T follicular helper cell (primary cell): ENCODE data around the gene OBSL1.
A peak's percentile ranks its signal among the peaks of the same experiment; 100 is the strongest.

Experiments
- DNase-seq: peaks from one replicate; pipeline ENCODE4 v3.0.0-alpha.2; 2020; ENCODE audit warnings: low read depth

OBSL1 gene

GRCh38 chr2:219548990-219549389, 22.3 kb downstream of the OBSL1 start:
- no peak for DNase-seq

DNA sequence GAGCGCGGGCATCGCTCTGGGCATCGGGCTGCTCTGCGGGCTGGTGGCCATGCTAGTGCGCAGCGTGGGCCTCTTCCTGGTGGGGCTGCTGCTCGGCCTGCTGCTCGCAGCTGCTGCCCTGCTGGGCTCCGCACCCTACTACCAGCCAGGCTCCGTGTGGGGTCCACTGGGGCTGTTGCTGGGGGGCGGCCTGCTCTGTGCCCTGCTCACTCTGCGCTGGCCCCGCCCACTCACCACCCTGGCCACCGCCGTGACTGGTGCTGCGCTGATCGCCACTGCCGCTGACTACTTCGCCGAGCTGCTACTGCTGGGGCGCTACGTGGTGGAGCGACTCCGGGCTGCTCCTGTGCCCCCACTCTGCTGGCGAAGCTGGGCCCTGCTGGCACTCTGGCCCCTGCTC, 23.7 kb downstream of the OBSL1 start:
- no peak for DNase-seq

- DNase-seq: no peak
These were observed 25.4 kb downstream of the OBSL1 start for GRCh38 chr2:219545943-219546352.

- DNase-seq: no peak
These were observed 25.9 kb downstream of the OBSL1 start for GRCh38 chr2:219545295-219545942.

- no peak for DNase-seq
These were observed 26.8 kb downstream of the OBSL1 start for GRCh38 chr2:219544567-219544966.

DNA sequence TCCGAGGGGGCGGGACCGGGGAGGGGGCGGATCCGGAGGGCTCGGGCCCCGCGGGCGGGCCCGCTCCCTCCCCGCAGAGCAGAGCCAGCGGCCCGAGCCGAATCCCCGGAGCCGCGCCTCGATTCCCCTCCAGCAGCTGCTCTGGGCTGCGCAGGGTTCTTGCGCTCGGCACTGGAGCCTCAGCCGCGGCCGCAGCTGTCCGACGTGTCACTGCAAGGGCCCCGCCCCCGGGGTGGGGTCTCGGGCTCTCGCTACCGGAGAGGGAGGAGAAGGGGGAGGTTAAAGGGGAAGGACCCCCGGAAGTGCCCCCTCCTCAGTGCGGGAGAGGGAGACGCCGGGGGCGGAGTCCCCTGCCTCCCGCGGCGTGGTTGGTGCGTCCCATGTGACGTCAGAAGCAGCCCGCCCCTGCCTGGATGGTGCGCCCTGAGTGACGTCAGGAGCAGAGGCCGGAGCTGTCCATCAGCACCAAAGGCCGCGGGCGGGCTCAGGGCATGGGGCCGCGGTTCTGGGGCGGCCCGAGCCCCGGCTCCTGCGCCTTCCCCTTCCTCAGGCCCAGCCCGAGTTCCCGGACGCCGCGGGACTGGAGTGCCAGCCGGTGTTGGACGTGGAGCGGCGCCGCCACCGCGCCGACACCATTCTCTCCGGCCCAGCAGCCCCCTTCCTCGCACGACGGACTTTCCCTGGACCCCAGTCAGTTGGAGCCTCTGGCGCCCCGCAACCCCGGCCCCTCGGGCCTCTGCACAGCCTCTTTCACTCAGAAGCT, 27.6 kb downstream of the OBSL1 start, which contains the start of the genes CHPF and TMEM198:
TSS of gene CHPF (minus strand) at position 214 of the 763 bp plus-strand sequence. CDS start 271 bp downstream, outside the sequence.
TSS of gene TMEM198 (plus strand) at position 433 of the 763 bp plus-strand sequence. CDS start 700 bp downstream, outside the sequence.
- DNase-seq: peak; percentile 87

DNA sequence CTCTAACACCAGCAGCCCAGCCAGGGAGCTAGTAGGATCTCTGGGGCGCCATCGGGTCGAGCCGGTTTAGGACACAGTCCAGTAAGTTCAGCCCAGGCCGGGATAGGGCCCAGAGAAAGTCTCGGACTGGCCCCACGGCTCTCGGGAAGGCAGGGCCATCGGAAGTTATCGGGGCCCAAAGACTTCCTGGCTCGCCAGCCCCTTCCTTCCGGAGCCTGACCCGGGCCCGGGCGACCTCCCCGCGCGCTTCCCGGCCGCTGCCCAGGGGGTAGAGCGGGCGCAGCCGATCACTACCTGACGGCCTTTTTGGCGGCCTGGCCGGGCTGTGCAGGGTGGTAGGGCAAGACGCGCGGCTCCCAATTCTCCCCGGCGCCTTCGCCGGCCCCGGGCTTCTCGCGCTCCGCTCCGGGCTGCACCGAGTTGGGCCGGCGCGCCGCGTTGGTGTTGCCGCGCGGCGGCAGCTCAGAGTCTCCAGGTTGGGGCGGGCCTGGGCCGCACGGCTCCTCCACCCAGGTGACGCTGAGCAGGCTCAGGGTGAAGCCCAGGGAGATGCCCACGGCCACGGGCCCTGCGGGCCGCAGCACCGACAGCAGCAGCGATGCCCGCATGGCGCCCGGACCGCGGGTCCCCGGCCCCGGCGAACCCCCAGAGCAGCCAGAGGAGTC, 28.3 kb downstream of the OBSL1 start:
- no peak for DNase-seq

DNA sequence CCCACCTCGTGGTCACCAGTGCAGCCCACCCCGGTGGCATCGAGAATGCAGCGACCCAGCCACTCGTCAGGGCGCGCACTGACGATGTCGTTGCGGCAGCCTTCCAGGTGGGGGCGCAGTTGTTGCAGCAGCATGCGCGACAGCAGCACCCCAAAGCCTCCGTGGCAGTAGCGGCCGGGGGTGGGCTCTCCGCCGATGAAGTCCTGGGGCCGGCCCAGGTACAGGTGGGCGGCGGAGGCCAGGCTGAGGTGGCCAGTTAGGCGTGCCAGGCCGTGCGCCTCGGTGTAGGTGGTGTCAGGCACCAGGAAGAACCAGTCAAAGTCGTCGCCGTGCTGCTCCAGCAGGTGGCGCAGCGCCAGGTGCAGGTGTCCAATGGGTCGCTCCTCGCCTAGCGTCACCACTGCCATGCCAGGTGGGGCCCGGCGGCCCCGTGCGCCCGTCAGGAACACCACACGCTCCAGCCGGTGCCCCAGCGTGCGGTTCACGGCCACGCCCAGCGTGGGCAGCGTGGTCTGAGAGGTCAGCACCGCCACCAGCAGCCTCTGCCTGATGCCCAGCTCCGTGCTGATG, 29.6 kb downstream of the OBSL1 start:
- peak; percentile 79 for DNase-seq

DNA sequence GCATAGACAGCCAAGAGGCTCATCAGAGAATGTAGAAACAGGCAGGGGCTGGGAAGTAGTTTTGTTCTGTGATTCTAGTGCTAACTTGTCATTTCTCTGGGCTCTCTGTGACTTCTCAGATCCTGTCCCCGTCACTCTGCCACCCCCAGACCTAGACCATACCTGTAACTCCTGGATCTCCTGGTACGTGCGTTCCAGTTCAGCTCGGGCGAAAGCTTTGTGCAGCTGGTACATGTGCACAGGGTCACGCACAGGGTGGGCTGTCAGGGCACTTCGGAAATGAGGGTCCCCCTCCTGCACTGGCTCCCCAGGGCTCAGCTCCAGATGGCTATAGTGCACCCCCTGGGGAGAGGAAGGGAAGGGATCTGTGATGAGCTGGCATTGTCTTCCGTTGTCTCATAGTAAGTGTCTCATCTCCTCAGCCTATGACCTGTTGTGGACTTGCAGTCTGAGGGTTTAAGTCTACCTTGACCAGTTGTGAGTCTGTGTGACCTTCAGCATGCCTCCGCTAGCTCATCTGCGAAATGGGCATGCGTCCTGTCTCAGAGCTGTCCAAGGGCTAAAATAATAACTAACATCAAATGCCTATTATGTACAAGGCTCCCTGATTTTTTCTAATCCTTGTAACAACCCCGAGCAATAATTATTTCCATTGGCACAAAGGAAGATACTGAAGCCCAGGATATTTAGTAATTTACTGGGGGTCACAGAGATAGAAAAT, 30.4 kb downstream of the OBSL1 start:
- no peak for DNase-seq

DNA sequence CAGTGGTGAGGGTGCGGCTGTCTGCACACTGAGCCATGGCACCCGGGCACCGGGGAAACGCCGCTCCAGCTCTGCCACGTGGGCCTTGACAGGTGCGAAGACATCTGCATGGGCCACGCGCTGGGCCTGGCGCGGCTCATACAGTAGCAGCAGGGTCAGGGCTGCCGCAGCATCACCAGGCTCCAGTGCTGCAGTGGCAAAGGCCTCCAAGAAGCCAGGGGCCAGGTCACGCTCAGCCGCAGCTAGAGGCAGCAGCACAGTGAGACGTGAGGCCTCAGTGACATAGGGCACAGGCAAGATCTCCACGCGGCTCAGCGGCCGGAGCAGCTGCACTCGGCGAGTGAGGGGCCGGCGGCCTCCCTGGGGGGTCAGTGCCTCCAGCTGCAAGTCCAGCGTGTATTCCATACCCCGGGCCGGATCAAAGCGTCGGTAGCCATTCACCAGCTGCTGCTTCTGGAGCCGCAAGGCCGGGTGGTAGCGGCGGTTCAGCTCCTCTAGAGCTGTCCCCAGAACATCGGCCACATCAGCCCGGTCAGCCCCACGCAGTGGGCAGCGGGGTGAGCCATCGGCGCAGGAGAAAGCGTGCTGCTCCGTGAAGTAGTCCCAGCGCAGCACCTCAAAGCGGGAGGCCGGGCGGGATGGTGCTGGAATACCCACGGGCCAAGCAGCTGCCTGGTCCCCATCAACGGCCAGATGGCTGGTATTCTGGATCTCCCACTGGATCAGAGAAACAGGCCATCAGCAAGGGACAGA, 31.2 kb downstream of the OBSL1 start:
- DNase-seq: no peak

GRCh38 chr2:219538956-219539788, 32.2 kb downstream of the OBSL1 start:
- no peak for DNase-seq

DNA sequence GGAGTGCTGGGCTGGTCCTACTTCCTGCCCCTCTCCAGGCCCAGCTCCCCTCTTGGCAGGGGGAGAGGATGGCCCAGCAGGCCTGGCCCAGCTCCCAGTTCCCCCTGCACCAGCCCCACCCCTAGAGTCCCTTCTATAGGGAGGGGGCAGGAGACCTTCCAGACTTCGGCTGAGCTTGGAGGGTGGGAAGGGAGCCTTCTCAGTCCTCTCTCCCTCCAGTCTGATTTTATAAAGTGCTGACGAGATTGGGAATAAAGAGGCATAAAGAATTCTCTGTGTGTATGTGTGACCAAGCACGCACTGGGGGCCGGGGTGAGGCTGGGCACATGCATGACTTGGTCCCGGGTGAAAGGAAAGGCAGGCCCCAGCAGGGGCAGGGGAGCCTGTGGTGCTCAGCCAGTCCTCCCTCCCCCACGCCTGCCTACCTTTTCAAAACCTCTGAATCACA, 32.8 kb downstream of the OBSL1 start:
- DNase-seq: no peak

GRCh38 chr2:219537657-219538488, 33.5 kb downstream of the OBSL1 start:
- no peak for DNase-seq

DNA sequence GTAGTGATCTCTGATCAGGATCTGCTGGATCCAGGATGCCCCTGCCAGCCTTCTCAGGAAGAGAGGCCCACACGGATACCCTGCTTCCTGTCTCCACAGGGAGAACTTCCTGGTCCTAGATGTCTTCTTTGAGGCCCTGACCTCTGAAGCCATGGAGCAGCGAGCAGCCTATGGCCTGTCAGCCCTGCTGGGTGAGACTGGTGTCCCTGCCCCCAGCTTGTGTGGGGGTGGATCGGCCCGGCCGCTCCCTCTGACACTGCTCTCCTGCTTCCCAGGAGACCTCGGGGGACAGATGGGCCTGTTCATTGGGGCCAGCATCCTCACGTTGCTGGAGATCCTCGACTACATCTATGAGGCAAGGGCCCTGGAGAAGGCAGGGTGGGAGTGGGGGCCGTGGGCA, 34.4 kb downstream of the OBSL1 start:
- no peak for DNase-seq

DNA sequence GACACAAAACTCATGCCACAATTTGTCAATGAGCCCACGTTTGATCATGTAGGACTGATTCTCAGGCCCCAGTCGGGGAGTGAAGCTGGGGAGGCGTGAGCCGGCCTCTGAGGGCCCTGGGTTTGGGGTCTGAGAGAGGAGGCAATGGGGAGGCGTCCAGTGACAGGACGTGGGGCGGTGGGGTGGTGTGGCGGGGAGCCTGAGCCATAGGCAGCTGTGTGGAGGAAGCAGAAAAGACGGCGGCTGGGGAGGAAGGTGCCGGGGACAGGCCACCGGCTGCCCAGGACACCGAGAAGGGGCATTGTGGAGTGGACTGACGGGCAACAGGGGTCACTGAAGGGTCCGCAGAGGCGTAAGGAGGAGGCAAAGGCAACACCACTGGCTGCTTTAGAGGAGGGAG, 34.9 kb downstream of the OBSL1 start:
- DNase-seq: no peak

DNA sequence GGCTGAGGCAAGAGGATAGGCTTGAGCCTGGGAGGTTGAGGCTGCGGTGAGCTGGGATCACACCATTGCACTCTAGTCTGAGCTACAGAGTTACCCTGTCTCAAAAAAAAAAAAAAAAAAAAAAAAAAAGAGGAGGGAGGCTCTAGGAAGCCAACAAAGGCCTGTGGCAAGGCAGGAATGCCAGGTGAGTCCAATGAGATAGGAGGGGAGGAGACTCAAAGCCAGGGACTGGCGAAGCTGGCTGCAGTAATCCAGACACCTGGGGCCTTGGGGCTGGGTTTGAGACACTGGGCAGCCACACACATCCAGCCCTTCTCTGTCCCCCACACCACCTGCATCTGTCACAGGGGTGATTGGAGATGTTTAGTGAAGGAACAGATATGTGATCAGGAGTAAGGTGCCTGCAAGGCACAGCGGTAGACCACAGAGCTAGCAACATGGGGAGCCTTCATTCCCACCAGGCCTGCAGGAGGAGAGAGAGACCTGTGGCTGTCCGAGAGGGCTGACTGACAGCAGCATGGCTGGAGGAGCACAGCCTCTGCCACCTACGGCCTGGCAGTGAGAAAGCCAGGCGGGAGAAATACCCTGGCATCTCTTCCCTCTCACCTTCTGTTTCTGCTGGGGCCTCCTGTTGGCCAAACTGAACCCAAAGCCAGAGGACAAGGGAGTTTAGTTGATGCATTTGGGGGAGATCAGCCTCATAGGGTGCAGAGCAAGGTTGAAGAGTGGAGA, 37.2 kb downstream of the OBSL1 start:
- DNase-seq: no peak

- DNase-seq: no peak
These were observed 39.0 kb downstream of the OBSL1 start for GRCh38 chr2:219532378-219532649.

DNA sequence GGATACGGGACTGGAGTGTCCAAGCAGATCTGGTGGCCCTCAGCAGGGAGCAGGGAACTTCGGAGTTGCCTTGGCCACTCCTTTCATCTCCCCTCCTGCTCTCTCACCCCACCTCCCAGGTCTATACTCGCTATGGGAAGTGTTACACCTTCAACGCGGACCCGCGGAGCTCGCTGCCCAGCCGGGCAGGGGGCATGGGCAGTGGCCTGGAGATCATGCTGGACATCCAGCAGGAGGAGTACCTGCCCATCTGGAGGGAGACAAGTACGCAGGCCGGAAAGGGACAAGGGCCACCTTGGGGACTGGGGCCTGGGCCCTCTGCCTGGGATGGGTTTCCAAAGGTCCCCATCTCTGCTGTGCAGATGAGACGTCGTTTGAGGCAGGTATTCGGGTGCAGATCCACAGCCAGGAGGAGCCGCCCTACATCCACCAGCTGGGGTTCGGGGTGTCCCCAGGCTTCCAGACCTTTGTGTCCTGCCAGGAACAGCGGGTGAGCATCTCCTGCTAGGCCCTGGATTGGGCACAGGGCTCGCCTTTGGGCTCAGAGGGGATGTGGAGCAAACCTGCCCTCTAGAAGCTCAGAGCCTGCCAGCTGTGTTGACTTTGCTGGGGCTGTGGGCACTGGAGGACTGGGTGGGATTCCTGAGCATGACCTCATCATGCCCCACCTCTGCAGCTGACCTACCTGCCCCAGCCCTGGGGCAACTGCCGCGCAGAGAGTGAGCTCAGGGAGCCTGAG, 39.5 kb downstream of the OBSL1 start:
- no peak for DNase-seq
